OCI-LY1 (cell line): ENCODE measurements around the gene SRR.

ENCODE experiments used
- H2AFZ ChIP-seq: fragments of 200-600 bp; sonication (generic), shearing (Covaris generic); 2 replicates; pipeline ENCODE4 v1.6.0; 2014; ENCODE audit warnings: antibody characterized with exemption, mild to moderate bottlenecking, low read length
- H3F3A ChIP-seq: fragments of 200-600 bp; sonication (generic), shearing (Covaris generic); 2 replicates; pipeline ENCODE4 v1.6.0; 2014; ENCODE audit warnings: mild to moderate bottlenecking, antibody characterized with exemption, low read length, moderate library complexity; ENCODE audit not compliant: insufficient read depth
- H3K27ac ChIP-seq: fragments of 200-600 bp; sonication (generic); 2 replicates; pipeline ENCODE4 v1.5.1; 2014; ENCODE audit warnings: low read length, mixed run types, mild to moderate bottlenecking, low read depth; ENCODE audit not compliant: poor library complexity, severe bottlenecking
- H3K27me3 ChIP-seq: fragments of 200-600 bp; sonication (generic); 2 replicates; pipeline ENCODE4 v1.6.0; 2014; ENCODE audit warnings: antibody characterized with exemption, mild to moderate bottlenecking, low read length, moderate library complexity; ENCODE audit not compliant: insufficient read depth
- H3K36me3 ChIP-seq: fragments of 200-600 bp; sonication (generic); 2 replicates; pipeline ENCODE4 v1.6.1; 2014; ENCODE audit warnings: mild to moderate bottlenecking, antibody characterized with exemption, low read length, moderate library complexity, mixed read lengths; ENCODE audit not compliant: insufficient read depth
- H3K4me1 ChIP-seq: fragments of 200-600 bp; sonication (generic); 2 replicates; pipeline ENCODE4 v1.5.1; 2014; ENCODE audit warnings: mild to moderate bottlenecking, low read length, moderate library complexity; ENCODE audit not compliant: insufficient read depth, severe bottlenecking
- H3K4me2 ChIP-seq: fragments of 200-600 bp; sonication (generic), shearing (Covaris generic); 2 replicates; pipeline ENCODE4 v1.6.1; 2014; ENCODE audit warnings: low read length
- H3K4me3 ChIP-seq: fragments of 200-600 bp; sonication (generic); 2 replicates; pipeline ENCODE4 v1.5.1; 2014; ENCODE audit warnings: low read length, low read depth, mild to moderate bottlenecking, mixed read lengths; ENCODE audit not compliant: poor library complexity, severe bottlenecking
- H3K79me2 ChIP-seq: fragments of 200-600 bp; shearing (Covaris generic); 2 replicates; pipeline ENCODE4 v1.6.1; 2016; ENCODE audit warnings: mixed run types, low read length, mixed read lengths; ENCODE audit not compliant: insufficient read depth
- H3K9ac ChIP-seq: fragments of 200-600 bp; sonication (generic), shearing (Covaris generic); 2 replicates; pipeline ENCODE4 v1.6.1; 2014; ENCODE audit warnings: mild to moderate bottlenecking, low read length, mixed read lengths
- H3K9me2 ChIP-seq: fragments of 200-600 bp; sonication (generic), shearing (Covaris generic); 2 replicates; pipeline ENCODE4 v1.6.1; 2014; ENCODE audit warnings: low read depth, mild to moderate bottlenecking, low read length, mixed read lengths
- H3K9me3 ChIP-seq: fragments of 200-600 bp; shearing (Covaris generic); 2 replicates; pipeline ENCODE4 v1.6.1; 2014; ENCODE audit warnings: low read length, mixed read lengths
- H4K20me1 ChIP-seq: fragments of 200-600 bp; sonication (generic), shearing (Covaris generic); 2 replicates; pipeline ENCODE4 v1.6.0; 2016; ENCODE audit warnings: mild to moderate bottlenecking, low read length; ENCODE audit not compliant: insufficient read depth
- EZH2 ChIP-seq: fragments of 200-600 bp; sonication (generic), shearing (Covaris generic); IDR thresholded peaks from 2 replicates; pipeline ENCODE4 v1.8.0; 2017; ENCODE audit warnings: borderline replicate concordance, mixed run types, mild to moderate bottlenecking, antibody characterized with exemption, low read length, moderate library complexity, mixed read lengths
- TF ChIP-seq, protein P1 (sequence below): fragments of 200-600 bp; sonication (generic), shearing (Covaris generic); IDR thresholded peaks from 2 replicates; pipeline ENCODE4 v1.5.1; 2017; ENCODE audit warnings: mild to moderate bottlenecking, antibody characterized with exemption, low read length, moderate library complexity, mixed read lengths

Gene SRR

GRCh38 chr17:2277429-2278170 is 26.1 kb upstream of the SRR start:
- no peaks in the 10 kb centered on the region for H3K9me3 ChIP-seq
- H3K9me2 ChIP-seq, result no peaks in the 10 kb centered on the region
- H4K20me1 ChIP-seq, result no peaks in the 10 kb centered on the region
- peaks cover 31% of the 10 kb centered on the region for H3K36me3 ChIP-seq
- H3K4me1 ChIP-seq, result no peaks in the 10 kb centered on the region
- H3K27ac ChIP-seq, result no peak overlapping the region
- H3K4me2 ChIP-seq, result no peak overlapping the region
- H3K27me3 ChIP-seq, result no peaks in the 10 kb centered on the region
- H3K79me2 ChIP-seq, result no peaks in the 10 kb centered on the region
- no peak overlapping the region for H3K4me3 ChIP-seq
- no peak for TF ChIP-seq EZH2
- TF ChIP-seq, protein P1, sequence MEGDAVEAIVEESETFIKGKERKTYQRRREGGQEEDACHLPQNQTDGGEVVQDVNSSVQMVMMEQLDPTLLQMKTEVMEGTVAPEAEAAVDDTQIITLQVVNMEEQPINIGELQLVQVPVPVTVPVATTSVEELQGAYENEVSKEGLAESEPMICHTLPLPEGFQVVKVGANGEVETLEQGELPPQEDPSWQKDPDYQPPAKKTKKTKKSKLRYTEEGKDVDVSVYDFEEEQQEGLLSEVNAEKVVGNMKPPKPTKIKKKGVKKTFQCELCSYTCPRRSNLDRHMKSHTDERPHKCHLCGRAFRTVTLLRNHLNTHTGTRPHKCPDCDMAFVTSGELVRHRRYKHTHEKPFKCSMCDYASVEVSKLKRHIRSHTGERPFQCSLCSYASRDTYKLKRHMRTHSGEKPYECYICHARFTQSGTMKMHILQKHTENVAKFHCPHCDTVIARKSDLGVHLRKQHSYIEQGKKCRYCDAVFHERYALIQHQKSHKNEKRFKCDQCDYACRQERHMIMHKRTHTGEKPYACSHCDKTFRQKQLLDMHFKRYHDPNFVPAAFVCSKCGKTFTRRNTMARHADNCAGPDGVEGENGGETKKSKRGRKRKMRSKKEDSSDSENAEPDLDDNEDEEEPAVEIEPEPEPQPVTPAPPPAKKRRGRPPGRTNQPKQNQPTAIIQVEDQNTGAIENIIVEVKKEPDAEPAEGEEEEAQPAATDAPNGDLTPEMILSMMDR, result no peak
- H2AFZ ChIP-seq, result no peak overlapping the region
- H3K9ac ChIP-seq, result no peak overlapping the region
- H3F3A ChIP-seq, result no peaks in the 10 kb centered on the region

DNA sequence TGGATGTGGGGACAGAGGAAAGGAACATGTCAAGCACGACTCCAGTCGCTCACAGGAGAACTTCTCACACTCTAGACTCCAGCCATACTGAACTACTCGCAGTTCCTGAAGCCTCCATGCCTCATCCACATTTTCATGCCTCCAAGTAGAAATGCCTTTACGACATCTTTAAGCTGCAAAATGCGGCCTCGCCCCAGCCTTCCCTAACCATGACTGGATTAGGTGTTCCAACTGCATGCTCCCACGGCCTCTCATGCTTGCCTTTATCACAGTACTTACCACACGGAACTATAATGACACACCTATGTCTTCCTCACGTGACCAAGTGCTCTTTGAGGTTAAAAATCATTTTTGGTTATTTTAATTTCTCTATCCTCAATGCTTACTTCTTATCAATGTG is 24.0 kb upstream of the SRR start:
- H3K36me3 ChIP-seq, result peaks cover 42% of the 10 kb centered on the region
- no peaks in the 10 kb centered on the region for H3K27me3 ChIP-seq
- H2AFZ ChIP-seq, result no peak overlapping the region
- no peak overlapping the region for H3K9ac ChIP-seq
- H3K4me1 ChIP-seq, result no peaks in the 10 kb centered on the region
- H4K20me1 ChIP-seq, result no peaks in the 10 kb centered on the region
- H3F3A ChIP-seq, result no peaks in the 10 kb centered on the region
- TF ChIP-seq EZH2, result no peak
- TF ChIP-seq, protein P1, result no peak
- H3K27ac ChIP-seq, result no peak overlapping the region
- H3K9me2 ChIP-seq, result no peaks in the 10 kb centered on the region
- no peak overlapping the region for H3K4me3 ChIP-seq
- no peaks in the 10 kb centered on the region for H3K9me3 ChIP-seq
- no peaks in the 10 kb centered on the region for H3K79me2 ChIP-seq
- no peak overlapping the region for H3K4me2 ChIP-seq

DNA sequence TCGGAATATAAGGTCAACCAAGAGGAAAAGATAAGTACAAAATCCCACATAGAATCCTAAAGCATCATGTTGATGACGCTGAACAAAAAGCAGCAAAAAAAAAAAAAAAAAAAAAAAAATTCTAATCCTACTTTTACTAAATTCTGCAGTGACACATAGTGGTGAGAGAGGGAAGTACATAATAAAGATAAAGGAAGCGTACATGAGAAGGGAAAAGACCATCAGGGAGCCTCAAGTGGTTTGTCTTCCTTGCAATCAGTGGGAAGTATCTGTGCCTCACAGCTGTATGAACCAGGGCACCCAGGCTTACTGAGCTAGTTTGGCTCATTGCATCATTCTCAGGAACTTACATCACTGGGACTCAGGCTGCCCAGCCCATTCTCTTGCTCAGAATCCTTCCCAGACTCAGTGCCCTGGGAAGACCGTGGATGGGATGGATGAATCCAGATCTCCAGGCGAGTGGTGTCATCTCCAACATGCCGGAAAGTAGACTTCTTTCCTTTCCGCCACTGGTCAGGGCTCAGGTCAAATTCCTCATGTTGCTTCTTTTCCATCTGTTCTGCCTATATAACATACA is 21.4 kb upstream of the SRR start:
- TF ChIP-seq, protein P1, result peak; percentile 63
- no peak for TF ChIP-seq EZH2
- Histone ChIP-seq H3K27me3 (no peaks in the 10 kb centered on the region), H3K36me3 (peaks cover 50% of the 10 kb centered on the region)

More for the DNA sequence above, 21.4 kb upstream of the SRR start:
- Histone ChIP-seq H4K20me1 (no peaks in the 10 kb centered on the region), H3K9ac (no peak overlapping the region), H3K79me2 (peaks cover 4% of the 10 kb centered on the region; the same call in 1 of the 2 replicates), H3K27ac (no peak overlapping the region), H2AFZ (no peak overlapping the region), H3K4me2 (no peak overlapping the region), H3K4me1 (no peaks in the 10 kb centered on the region), H3K4me3 (no peak overlapping the region), H3K9me2 (no peaks in the 10 kb centered on the region), H3K9me3 (no peaks in the 10 kb centered on the region), H3F3A (no peaks in the 10 kb centered on the region)
